IMR-90 (cell line): ENCODE results near the gene SLC26A1.

ENCODE experiments used
- CEBPB ChIP-seq: IDR thresholded peaks from 2 replicates; pipeline ENCODE4 v1.6.1; 2012; ENCODE audit warnings: low read depth, low read length, improper control_type of control experiment
- CHD1 ChIP-seq: IDR thresholded peaks from 2 replicates; pipeline ENCODE4 v1.6.1; 2012; ENCODE audit warnings: low read depth, low read length, improper control_type of control experiment
- FOS ChIP-seq: fragments of 150-350 bp; IDR thresholded peaks from 2 replicates; pipeline ENCODE4 v1.6.1; 2016; ENCODE audit warnings: low read depth, low read length
- MAFK ChIP-seq: IDR thresholded peaks from 2 replicates; pipeline ENCODE4 v1.6.1; 2012; ENCODE audit warnings: low read depth, low read length, improper control_type of control experiment
- MAZ ChIP-seq: IDR thresholded peaks from 2 replicates; pipeline ENCODE4 v1.6.1; 2012; ENCODE audit warnings: low read depth, mild to moderate bottlenecking, low read length, improper control_type of control experiment, moderate library complexity, borderline replicate concordance
- NFE2L2 ChIP-seq: fragments of 150-350 bp; IDR thresholded peaks from 2 replicates; pipeline ENCODE4 v1.6.1; 2016; ENCODE audit warnings: low read depth, mild to moderate bottlenecking, low read length
- POLR2A ChIP-seq: IDR thresholded peaks from 2 replicates; pipeline ENCODE4 v1.6.1; 2012; ENCODE audit warnings: mild to moderate bottlenecking, low read depth, low read length
- SMC3 ChIP-seq: fragments of 150-350 bp; IDR thresholded peaks from 2 replicates; pipeline ENCODE4 v1.6.1; 2016; ENCODE audit warnings: low read depth, mild to moderate bottlenecking, antibody characterized with exemption, low read length, moderate library complexity
- TF ChIP-seq, protein P1 (sequence below): conservative IDR thresholded peaks from 2 replicates; pipeline ENCODE4 v1.5.1; 2012; ENCODE audit warnings: mild to moderate bottlenecking, low read depth, low read length, improper control_type of control experiment
- TF ChIP-seq, protein P2 (sequence below): fragments of 150-350 bp; IDR thresholded peaks from 2 replicates; pipeline ENCODE4 v1.6.1; 2017; ENCODE audit warnings: mild to moderate bottlenecking, antibody characterized with exemption, low read length, low read depth

DNA sequence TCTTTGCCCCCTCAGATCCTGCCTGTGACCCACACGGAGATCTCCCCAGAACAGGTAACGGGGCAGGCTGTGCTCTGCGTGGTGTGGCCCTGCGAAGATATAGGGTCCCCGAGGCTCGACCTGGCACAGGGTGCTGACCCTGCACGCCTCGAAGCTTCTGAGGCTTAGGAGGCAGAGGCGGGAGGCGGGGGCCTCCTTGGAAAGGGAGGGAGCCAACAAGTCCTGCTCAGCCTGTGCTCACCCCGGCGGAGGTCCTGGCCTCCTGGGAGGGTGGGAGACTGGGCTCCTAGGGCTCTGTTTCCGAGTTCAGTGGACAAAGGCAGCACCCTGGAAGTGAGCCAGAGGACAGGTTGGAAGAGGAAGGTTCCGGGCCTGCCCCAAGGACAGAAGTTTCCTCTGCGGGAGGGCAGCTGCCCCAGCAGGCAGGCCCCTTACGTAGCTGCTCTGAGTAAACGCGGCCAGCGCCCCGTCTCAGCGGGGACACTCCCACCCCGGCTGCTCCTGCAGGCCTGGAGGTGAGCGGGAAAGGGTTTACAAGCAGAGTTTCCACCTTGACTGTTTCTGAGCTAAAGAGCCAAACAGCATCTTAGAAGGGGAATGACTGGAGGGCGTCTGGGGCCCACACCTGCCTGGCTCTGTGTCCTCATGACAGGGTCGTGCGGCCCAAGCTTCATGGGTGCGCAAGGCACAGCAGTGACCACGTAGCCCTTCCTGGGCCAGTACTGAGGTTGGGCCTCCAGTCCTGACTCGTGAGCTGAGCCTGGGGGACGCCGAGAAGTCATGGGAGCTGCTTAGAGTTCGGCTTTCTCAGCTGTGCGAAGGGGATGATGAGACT lies 44.9 kb downstream of the SLC26A1 start:
- TF ChIP-seq, protein P1, sequence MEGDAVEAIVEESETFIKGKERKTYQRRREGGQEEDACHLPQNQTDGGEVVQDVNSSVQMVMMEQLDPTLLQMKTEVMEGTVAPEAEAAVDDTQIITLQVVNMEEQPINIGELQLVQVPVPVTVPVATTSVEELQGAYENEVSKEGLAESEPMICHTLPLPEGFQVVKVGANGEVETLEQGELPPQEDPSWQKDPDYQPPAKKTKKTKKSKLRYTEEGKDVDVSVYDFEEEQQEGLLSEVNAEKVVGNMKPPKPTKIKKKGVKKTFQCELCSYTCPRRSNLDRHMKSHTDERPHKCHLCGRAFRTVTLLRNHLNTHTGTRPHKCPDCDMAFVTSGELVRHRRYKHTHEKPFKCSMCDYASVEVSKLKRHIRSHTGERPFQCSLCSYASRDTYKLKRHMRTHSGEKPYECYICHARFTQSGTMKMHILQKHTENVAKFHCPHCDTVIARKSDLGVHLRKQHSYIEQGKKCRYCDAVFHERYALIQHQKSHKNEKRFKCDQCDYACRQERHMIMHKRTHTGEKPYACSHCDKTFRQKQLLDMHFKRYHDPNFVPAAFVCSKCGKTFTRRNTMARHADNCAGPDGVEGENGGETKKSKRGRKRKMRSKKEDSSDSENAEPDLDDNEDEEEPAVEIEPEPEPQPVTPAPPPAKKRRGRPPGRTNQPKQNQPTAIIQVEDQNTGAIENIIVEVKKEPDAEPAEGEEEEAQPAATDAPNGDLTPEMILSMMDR: no peak
- no peak for TF ChIP-seq CHD1
- TF ChIP-seq MAFK: no peak
- no peak for TF ChIP-seq NFE2L2
- TF ChIP-seq FOS: no peak
- no peak for TF ChIP-seq POLR2A
- no peak for TF ChIP-seq MAZ
- TF ChIP-seq SMC3: no peak
- TF ChIP-seq, protein P2, sequence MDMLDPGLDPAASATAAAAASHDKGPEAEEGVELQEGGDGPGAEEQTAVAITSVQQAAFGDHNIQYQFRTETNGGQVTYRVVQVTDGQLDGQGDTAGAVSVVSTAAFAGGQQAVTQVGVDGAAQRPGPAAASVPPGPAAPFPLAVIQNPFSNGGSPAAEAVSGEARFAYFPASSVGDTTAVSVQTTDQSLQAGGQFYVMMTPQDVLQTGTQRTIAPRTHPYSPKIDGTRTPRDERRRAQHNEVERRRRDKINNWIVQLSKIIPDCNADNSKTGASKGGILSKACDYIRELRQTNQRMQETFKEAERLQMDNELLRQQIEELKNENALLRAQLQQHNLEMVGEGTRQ: no peak
- no peak for TF ChIP-seq CEBPB
